Thyroid gland (tissue), 4 donors: ENCODE measurements around the gene NCMAP.

ENCODE experiments used
- POLR2A ChIP-seq, 2 donors: fragments of 450-650 bp; IDR thresholded peaks; one replicate each; pipeline ENCODE4 v1.6.1; 2017; ENCODE audit warnings: antibody characterized with exemption in 2 of 2, mild to moderate bottlenecking in 2 of 2, moderate library complexity in 1 of 2
- TF ChIP-seq, protein P1 (sequence below), 6 experiments: fragments of 200-600 bp in 3 of 6; fragments of 450-650 bp in 3 of 6; sonication (generic) in 3 of 6; IDR thresholded peaks; one replicate each; pipeline ENCODE4 v1.5.1; 2016 to 2019; ENCODE audit warnings: antibody characterized with exemption in 6 of 6, mild to moderate bottlenecking in 2 of 6, inconsistent platforms in 1 of 6, moderate library complexity in 1 of 6

DNA sequence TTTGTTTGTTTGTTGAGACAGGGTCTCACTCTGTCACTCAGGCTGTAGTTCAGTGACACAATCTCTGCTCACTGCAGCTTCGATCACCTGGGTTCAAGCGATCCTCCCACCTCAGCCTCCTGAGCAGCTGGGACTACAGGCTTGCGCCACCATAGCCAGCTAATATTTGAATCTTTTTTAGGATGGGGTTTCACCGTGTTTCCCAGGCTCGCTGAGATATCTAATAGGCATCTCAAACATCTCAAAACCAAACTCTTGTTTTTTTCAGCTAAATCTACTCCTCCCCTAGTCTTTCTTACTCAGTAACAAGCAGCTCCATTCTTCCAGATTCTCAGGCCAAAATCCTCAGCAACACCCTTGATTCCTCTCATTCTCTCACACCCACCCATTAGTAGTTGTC is 65.2 kb downstream of the NCMAP start:
- TF ChIP-seq, protein P1, sequence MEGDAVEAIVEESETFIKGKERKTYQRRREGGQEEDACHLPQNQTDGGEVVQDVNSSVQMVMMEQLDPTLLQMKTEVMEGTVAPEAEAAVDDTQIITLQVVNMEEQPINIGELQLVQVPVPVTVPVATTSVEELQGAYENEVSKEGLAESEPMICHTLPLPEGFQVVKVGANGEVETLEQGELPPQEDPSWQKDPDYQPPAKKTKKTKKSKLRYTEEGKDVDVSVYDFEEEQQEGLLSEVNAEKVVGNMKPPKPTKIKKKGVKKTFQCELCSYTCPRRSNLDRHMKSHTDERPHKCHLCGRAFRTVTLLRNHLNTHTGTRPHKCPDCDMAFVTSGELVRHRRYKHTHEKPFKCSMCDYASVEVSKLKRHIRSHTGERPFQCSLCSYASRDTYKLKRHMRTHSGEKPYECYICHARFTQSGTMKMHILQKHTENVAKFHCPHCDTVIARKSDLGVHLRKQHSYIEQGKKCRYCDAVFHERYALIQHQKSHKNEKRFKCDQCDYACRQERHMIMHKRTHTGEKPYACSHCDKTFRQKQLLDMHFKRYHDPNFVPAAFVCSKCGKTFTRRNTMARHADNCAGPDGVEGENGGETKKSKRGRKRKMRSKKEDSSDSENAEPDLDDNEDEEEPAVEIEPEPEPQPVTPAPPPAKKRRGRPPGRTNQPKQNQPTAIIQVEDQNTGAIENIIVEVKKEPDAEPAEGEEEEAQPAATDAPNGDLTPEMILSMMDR (IDR thresholded peaks at IDR 0.05), result no peak
- no peak for TF ChIP-seq POLR2A (IDR thresholded peaks at IDR 0.05)
